Right cardiac atrium (tissue), 5 donors: ENCODE data around the gene OR14I1. TPM values are rescaled to one million over a fixed set of nuclear protein-coding genes. Genes with fewer than 3 reads are reported as not detected.
"Not testable (repeated sequence)": the region's sequence is repeated elsewhere in the genome, so short reads cannot be mapped to it uniquely, and the experiment has no call there.

Source experiments
- ATAC-seq, 2 donors: fragments of 200-7000 bp; cut with Tn5 transposase; one replicate each; pipeline versions ENCODE4 v1.8.0 to v1.9.1; 2020; ENCODE audit warnings: moderate library complexity in 2 of 2, mild to moderate bottlenecking in 1 of 2
- DNase-seq, 3 donors: peaks; one replicate each; pipeline ENCODE4 v3.0.0-alpha.2; 2020
- H3K27ac ChIP-seq: one replicate; pipeline ENCODE4 v1.5.1; 2013; ENCODE audit warnings: mild to moderate bottlenecking, low read length, control low read depth, moderate library complexity
- H3K27me3 ChIP-seq: one replicate; pipeline ENCODE4 v1.6.1; 2013; ENCODE audit not compliant: control insufficient read depth, insufficient read depth
- H3K4me1 ChIP-seq: one replicate; pipeline ENCODE4 v1.6.1; 2013; ENCODE audit warnings: low read length; ENCODE audit not compliant: control insufficient read depth, insufficient read depth
- H3K4me3 ChIP-seq: one replicate; pipeline ENCODE4 v1.5.1; 2013; ENCODE audit warnings: low read length, control low read depth
- H3K9me3 ChIP-seq: one replicate; pipeline ENCODE4 v1.6.1; 2013; ENCODE audit warnings: low read length; ENCODE audit not compliant: control insufficient read depth
- WGBS: extraction: QIAGEN DNeasy Blood & Tissue Kit; methylation state at CpG from one replicate; pipeline ENCODE4 v1.1.7; 2013; 5-methylcytosine and 5-hydroxymethylcytosine counted together
- intact Hi-C, 4 donors: fragments of 100-400 bp; cut with DNase I; formaldehyde crosslinking; loops; one replicate each; pipeline versions ENCODE4 v1.11.0 to v1.14.0; 2022 to 2023
- polyA plus RNA-seq: library from polyadenylated mRNA; stranded (reverse); fragments of 200-250 nt; gene quantifications from one replicate; pipeline ENCODE4 v1.2.3, GENCODE V29; 2013
- total RNA-seq, 4 donors: library from RNA; stranded (reverse); fragmentation: NEBNext Ultra II Directional; extraction: Animal tissue kit (Norgen Biotek cat#: 25700); gene quantifications; one replicate each; pipeline ENCODE4 v1.2.1, GENCODE V29; 2021
- donor health status: healthy with polysubstance abuse.
- donor health status: DM: no; HTN: yes; CAD: no.
- donor health status: DM: no; HTN: no; CAD: no.
- donor health status: DM: no; HTN: yes; CAD: no; lungs with severe emphysema.
- donor health status: DM: yes; HTN: yes; CAD: no.

Gene OR14I1
- total and polyA plus RNA-seq, 5 donors, result not detected

DNA sequence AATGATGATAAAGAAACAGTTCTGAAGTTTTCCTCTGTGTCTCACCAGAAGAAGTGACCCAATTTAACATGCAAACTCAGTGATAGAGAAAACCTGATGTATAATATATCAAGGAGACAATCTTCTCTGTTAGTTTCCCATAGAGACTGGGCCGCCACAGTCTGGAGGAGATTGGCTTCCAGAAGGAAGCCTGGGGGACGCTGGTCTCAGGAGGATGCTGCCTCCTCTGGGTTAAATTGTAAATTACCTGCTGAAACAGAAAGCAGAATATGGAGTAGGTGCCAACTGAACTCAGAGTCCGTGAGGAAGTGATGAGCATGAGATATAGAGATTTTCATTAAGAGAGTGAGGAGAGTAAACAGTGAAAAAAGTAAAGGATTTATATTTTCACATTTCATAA is 15.8 kb downstream of the OR14I1 start:
- no peaks in the 10 kb centered on the region for H3K4me1 ChIP-seq
- H3K4me3 ChIP-seq, result no peak overlapping the region
- intact Hi-C loops, result no loop called here

DNA sequence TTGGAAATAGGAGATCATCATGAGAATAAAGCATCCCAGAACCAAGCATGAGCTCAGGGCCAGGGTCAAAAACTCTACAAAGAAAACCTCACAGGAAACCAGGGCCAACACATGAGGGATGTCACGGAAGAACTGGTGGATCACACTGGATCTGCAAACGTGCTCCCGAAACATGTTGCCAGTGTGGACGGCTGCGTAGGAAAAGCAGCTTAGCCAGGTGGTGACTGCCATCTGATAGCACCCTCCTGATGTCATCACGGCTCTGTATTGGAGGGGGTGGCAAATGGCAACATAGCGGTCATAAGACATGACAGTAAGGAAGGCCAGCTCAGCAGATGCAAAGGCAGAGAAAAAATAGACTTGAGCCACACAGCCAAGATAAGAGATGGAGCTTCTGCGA is 20.9 kb downstream of the OR14I1 start:
- peaks cover 2% of the 10 kb centered on the region for H3K27me3 ChIP-seq
- H3K4me3 ChIP-seq, result no peak overlapping the region
- H3K9me3 ChIP-seq, result no peaks in the 10 kb centered on the region
- no peak overlapping the region for H3K27ac ChIP-seq
- DNase-seq (no peak), ATAC-seq (no peak)
- intact Hi-C loops, result no loop called here
- 82% methylated on average over 8 of the region's 8 CpGs for WGBS
- no peaks in the 10 kb centered on the region for H3K4me1 ChIP-seq

More for the DNA sequence above, 15.8 kb downstream of the OR14I1 start:
- H3K9me3 ChIP-seq, result no peaks in the 10 kb centered on the region
- H3K27me3 ChIP-seq, result peaks cover 2% of the 10 kb centered on the region
- whole genome bisulfite sequencing, result 37% methylated on average over 3 of the region's 3 CpGs
- ATAC-seq (no peak), DNase-seq (no peak)
- no peak overlapping the region for H3K27ac ChIP-seq

DNA sequence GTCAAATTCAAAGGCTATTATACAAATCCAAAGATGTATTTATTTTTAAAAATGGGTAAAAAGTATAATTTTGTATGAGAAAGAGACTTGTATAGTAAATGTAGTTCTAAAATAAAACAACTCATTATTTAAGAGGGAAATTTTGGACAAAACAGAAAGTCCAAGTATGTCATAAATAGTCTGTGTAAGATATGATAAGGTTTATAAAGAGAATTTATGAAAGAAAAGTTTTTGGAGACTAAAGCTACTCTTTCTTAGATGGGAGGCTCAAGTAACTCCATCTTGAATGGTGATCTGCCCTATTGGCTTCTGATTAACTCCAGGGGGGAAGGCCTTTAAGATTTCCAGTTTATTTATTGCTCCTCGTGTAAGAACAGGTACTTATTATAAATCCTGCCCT is 32.6 kb downstream of the OR14I1 start:
- no peak overlapping the region for H3K4me3 ChIP-seq
- no peak overlapping the region for H3K27ac ChIP-seq
- no peaks in the 10 kb centered on the region for H3K27me3 ChIP-seq
- intact Hi-C loops, result no loop called here
- DNase-seq (no peak), ATAC-seq (no peak)
- 56% methylated on average over 1 of the region's 1 CpG for WGBS
- no peaks in the 10 kb centered on the region for H3K4me1 ChIP-seq
- no peaks in the 10 kb centered on the region for H3K9me3 ChIP-seq

DNA sequence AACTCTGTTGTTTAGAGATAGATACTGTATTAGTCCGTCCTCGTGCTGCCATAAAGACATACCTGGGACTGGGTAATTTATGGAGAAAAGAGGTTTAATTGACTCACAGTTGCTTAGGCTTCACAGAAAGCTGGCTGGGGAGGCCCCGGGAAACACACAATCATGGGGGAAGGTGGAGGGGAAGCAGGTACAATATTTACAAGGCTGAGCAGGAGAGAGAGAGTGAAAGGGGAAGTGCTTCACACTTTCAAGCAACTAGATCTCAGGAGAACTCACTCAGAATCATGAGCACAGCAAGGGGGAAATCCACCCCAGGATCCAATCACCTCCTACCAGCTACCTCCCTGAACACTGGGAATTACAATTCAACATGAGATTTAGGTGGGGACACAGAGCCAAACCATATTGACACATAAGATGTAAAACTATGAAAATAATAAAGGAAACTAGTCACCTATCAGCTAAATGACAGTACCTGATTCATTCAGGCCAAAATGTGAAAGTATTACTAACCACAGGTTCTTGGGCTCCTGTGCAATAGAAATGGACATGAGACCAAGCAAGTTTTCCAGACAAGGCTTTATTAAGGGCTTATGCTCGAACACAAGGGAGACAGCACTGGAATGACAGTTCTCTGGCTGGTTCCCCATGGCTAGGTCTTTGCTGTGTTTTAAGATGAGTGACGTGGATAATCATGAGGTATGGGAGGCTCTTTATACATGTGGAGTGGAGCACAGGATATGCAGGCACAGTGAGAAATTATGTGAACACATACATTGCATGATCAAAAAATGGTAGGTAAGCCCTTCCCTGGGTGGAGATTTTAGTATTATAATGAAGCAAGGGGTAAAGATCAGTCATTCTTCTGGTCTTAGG is 38.9 kb downstream of the OR14I1 start:
- H3K4me3 ChIP-seq, H3K4me1 ChIP-seq, H3K9me3 ChIP-seq, ATAC-seq, H3K27me3 ChIP-seq, intact Hi-C loops, H3K27ac ChIP-seq, DNase-seq: not testable (repeated sequence)
- WGBS, result 63% methylated on average over 5 of the region's 5 CpGs

DNA sequence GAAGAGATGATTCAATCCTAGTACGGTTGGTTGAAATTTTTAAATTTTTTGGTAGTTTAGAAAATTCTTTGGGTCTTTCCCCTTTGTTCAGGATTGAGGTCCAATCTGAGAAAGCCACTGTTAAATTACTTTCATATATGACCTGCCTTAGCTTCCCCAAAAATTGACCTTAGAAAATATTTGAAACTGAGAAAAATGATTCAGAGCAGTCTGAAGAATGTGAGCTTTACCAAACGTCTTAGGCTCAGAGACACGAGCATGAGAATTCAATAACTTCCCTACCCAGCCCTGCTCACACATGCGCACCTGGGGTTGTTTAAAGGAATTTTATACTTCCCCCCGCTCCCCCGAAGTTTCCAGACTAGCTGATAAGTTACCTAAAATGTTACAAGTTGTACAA is 45.8 kb downstream of the OR14I1 start:
- DNase-seq, H3K4me3 ChIP-seq, ATAC-seq, H3K4me1 ChIP-seq, H3K27ac ChIP-seq, H3K27me3 ChIP-seq, intact Hi-C loops, H3K9me3 ChIP-seq: not testable (repeated sequence)
- 80% methylated on average over 4 of the region's 6 CpGs for WGBS

DNA sequence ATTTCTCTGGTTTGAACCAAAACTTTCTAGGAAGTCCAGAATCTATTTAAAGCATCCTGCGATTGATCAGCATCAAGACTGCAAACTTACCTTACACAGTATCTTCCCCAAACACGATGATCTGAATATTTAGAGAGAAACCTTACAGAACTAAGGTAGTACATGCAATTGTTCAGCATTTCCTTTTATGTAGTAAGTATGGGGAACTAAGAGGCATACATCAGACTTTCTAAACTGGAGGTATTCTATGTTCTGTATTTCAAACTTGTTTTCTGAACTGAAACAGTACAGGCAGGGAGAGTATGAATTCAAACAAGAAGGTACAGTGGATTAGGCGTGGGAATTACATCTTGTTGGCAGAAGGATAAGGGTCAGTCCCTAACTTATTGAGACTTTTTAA is 47.2 kb downstream of the OR14I1 start, which contains the start of gene OR2T27:
OR2T27 (minus strand) TSS at position 175 of the 400 bp plus-strand sequence. CDS start 4,644 bp downstream, outside the sequence.
- 60% methylated on average over 1 of the region's 3 CpGs for WGBS
- intact Hi-C loops, H3K4me3 ChIP-seq: not testable (repeated sequence)

More for the DNA sequence above, 47.2 kb downstream of the OR14I1 start, which contains the start of gene OR2T27:
- not testable (repeated sequence) for H3K27ac ChIP-seq, H3K9me3 ChIP-seq, ATAC-seq, H3K27me3 ChIP-seq, DNase-seq, H3K4me1 ChIP-seq

Other genes with a start within 250 kb of the OR14I1 start
- gene OR2T3, start 229.4 kb downstream of the OR14I1 start, total RNA-seq, result not detected
- not detected for gene OR2T3, start 229.4 kb downstream of the OR14I1 start, polyA plus RNA-seq
- not detected for gene OR2T5, start 214.2 kb downstream of the OR14I1 start, total RNA-seq
- gene OR2T5, start 214.2 kb downstream of the OR14I1 start, polyA plus RNA-seq, result not detected
- gene OR2G6, start 194.7 kb downstream of the OR14I1 start, total RNA-seq, result not detected
- gene OR2G6, start 194.7 kb downstream of the OR14I1 start, polyA plus RNA-seq, result not detected
- not detected for gene OR2T29, start 140.0 kb downstream of the OR14I1 start, total RNA-seq
- gene OR2T29, start 140.0 kb downstream of the OR14I1 start, polyA plus RNA-seq, result not detected
- gene OR2T34, start 128.0 kb downstream of the OR14I1 start, total RNA-seq, result not detected
- not detected for gene OR2T34, start 128.0 kb downstream of the OR14I1 start, polyA plus RNA-seq
- not detected for gene OR2T10, start 105.1 kb downstream of the OR14I1 start, total RNA-seq
- gene OR2T10, start 105.1 kb downstream of the OR14I1 start, polyA plus RNA-seq, result not detected
- not detected for gene OR2T11, start 67.7 kb downstream of the OR14I1 start, total RNA-seq
- gene OR2T11, start 67.7 kb downstream of the OR14I1 start, polyA plus RNA-seq, result not detected
- not detected for gene OR2T35, start 57.5 kb downstream of the OR14I1 start, total RNA-seq
- gene OR2T35, start 57.5 kb downstream of the OR14I1 start, polyA plus RNA-seq, result not detected
- gene OR2T27, start 47.2 kb downstream of the OR14I1 start, total RNA-seq, result not detected
- not detected for gene OR2T27, start 47.2 kb downstream of the OR14I1 start, polyA plus RNA-seq
- not detected for gene LYPD8, start 53.0 kb upstream of the OR14I1 start, total RNA-seq
- not detected for gene LYPD8, start 53.0 kb upstream of the OR14I1 start, polyA plus RNA-seq
- gene SH3BP5L, start 123.1 kb upstream of the OR14I1 start, total RNA-seq, result 10 to 100 TPM; 15.3 to 20.8 (median 18.0) TPM
- gene SH3BP5L, start 123.1 kb upstream of the OR14I1 start, polyA plus RNA-seq, result 18.0 TPM
- 10 to 100 TPM; 34.6 to 52.7 (median 40.5) TPM for gene ZNF672, start 135.5 kb upstream of the OR14I1 start, total RNA-seq
- 29.3 TPM for gene ZNF672, start 135.5 kb upstream of the OR14I1 start, polyA plus RNA-seq
- gene ZNF692, start 156.3 kb upstream of the OR14I1 start, total RNA-seq, result 10 to 100 TPM; 12.8 to 27.2 (median 19.6) TPM
- 24.4 TPM for gene ZNF692, start 156.3 kb upstream of the OR14I1 start, polyA plus RNA-seq
- gene PGBD2, start 203.5 kb upstream of the OR14I1 start, total RNA-seq, result 1 to 10 TPM; 2.6 to 3.8 (median 2.7) TPM
- gene PGBD2, start 203.5 kb upstream of the OR14I1 start, polyA plus RNA-seq, result 2.9 TPM